NB4 (cell line): ENCODE results near the gene TNRC6A.

ENCODE experiments used
- DNase-seq: peaks from one replicate; pipeline ENCODE4 v3.0.0; 2010; ENCODE audit warnings: low read depth
- H3K4me3 ChIP-seq: one replicate; pipeline ENCODE4 v1.5.1; 2011; ENCODE audit warnings: mild to moderate bottlenecking, low read depth, low read length, moderate library complexity
- CTCF ChIP-seq: IDR thresholded peaks from one replicate; pipeline ENCODE4 v1.5.1; 2012; ENCODE audit warnings: low read depth, low read length
- MAX ChIP-seq: IDR thresholded peaks from 2 replicates; pipeline ENCODE4 v1.6.1; 2011; ENCODE audit warnings: low read depth, low read length
- MYC ChIP-seq: IDR thresholded peaks from 2 replicates; pipeline ENCODE4 v1.6.1; 2011; ENCODE audit warnings: low read depth, low read length
- POLR2A ChIP-seq: IDR thresholded peaks from 2 replicates; pipeline ENCODE4 v1.6.1; 2011; ENCODE audit warnings: mild to moderate bottlenecking; ENCODE audit not compliant: insufficient read length; ENCODE audit errors: extremely low read depth

TNRC6A gene

GRCh38 chr16:24821129-24821528 lies 91.7 kb downstream of the TNRC6A start:
- DNase-seq = no peak
- no peak overlapping the region for H3K4me3 ChIP-seq
- no peak for TF ChIP-seq MYC

- no peak overlapping the region for H3K4me3 ChIP-seq
- DNase-seq = no peak
- no peak for TF ChIP-seq POLR2A
- no peak for TF ChIP-seq MAX
- TF ChIP-seq MYC = no peak
- TF ChIP-seq CTCF = no peak
These were observed 93.1 kb downstream of the TNRC6A start for GRCh38 chr16:24822542-24822941.

- no peak for DNase-seq
- H3K4me3 ChIP-seq = no peak overlapping the region
- no peak for TF ChIP-seq POLR2A
- no peak for TF ChIP-seq MAX
- no peak for TF ChIP-seq CTCF
- TF ChIP-seq MYC = no peak
These were observed 93.5 kb downstream of the TNRC6A start for GRCh38 chr16:24822974-24823373.

GRCh38 chr16:24825696-24826095 lies 96.2 kb downstream of the TNRC6A start:
- TF ChIP-seq MAX (no peak), CTCF (no peak), MYC (no peak), POLR2A (no peak)
- DNase-seq = no peak
- no peak overlapping the region for H3K4me3 ChIP-seq

GRCh38 chr16:24826096-24826690 lies 96.7 kb downstream of the TNRC6A start:
- TF ChIP-seq CTCF (no peak), POLR2A (no peak), MAX (no peak), MYC (no peak)
- DNase-seq = no peak
- no peak overlapping the region for H3K4me3 ChIP-seq

GRCh38 chr16:24826817-24827566 lies 97.5 kb downstream of the TNRC6A start:
- DNase-seq = no peak
- TF ChIP-seq MYC = no peak
- no peak overlapping the region for H3K4me3 ChIP-seq

GRCh38 chr16:24829153-24829552 lies 99.7 kb downstream of the TNRC6A start:
- TF ChIP-seq CTCF (no peak), MYC (no peak), MAX (no peak), POLR2A (no peak)
- DNase-seq = no peak

More at GRCh38 chr16:24829153-24829552, 99.7 kb downstream of the TNRC6A start:
- H3K4me3 ChIP-seq = no peak overlapping the region
